Hepatocyte (in vitro differentiated cells): ENCODE results near the gene CCDC154. TPM values are rescaled to one million over a fixed set of nuclear protein-coding genes. Genes with fewer than 3 reads are reported as not detected.
"Not testable (repeated sequence)": the region's sequence is repeated elsewhere in the genome, so short reads cannot be mapped to it uniquely, and the experiment has no call there.

Experiments used
- DNase-seq: peaks from one replicate; pipeline ENCODE4 v3.0.0-alpha.2; 2016; ENCODE audit warnings: low spot score
- H2AFZ ChIP-seq: fragments of 200-600 bp; sonication (generic); 2 replicates; pipeline ENCODE4 v1.6.0; 2016; ENCODE audit warnings: antibody characterized with exemption, mild to moderate bottlenecking
- H3K27ac ChIP-seq: fragments of 200-600 bp; sonication (generic); 2 replicates; pipeline ENCODE4 v1.5.1; 2016; ENCODE audit warnings: mild to moderate bottlenecking
- H3K27me3 ChIP-seq: fragments of 200-600 bp; sonication (generic); 2 replicates; pipeline ENCODE4 v1.6.1; 2016
- H3K36me3 ChIP-seq: fragments of 200-600 bp; sonication (generic); replicated peaks from 2 replicates; pipeline ENCODE4 v1.5.1; 2016; ENCODE audit warnings: low read depth; ENCODE audit not compliant: insufficient read depth
- H3K4me1 ChIP-seq: fragments of 200-600 bp; sonication (generic); 2 replicates; pipeline ENCODE4 v1.5.1; 2016; ENCODE audit warnings: mild to moderate bottlenecking, moderate library complexity; ENCODE audit not compliant: insufficient read depth
- H3K4me2 ChIP-seq: fragments of 200-600 bp; sonication (generic); 2 replicates; pipeline ENCODE4 v1.6.0; 2016
- H3K4me3 ChIP-seq: fragments of 200-600 bp; sonication (generic); 2 replicates; pipeline ENCODE4 v1.5.1; 2016; ENCODE audit warnings: mild to moderate bottlenecking
- H3K79me2 ChIP-seq: fragments of 200-600 bp; sonication (generic); 2 replicates; pipeline ENCODE4 v1.6.0; 2017; ENCODE audit warnings: mild to moderate bottlenecking
- H3K9me2 ChIP-seq: fragments of 200-600 bp; sonication (generic); replicated peaks from 2 replicates; pipeline ENCODE4 v1.6.0; 2017; ENCODE audit warnings: mild to moderate bottlenecking; ENCODE audit not compliant: insufficient read depth
- H3K9me3 ChIP-seq: fragments of 200-600 bp; sonication (generic); 2 replicates; pipeline ENCODE4 v1.5.1; 2016; ENCODE audit warnings: low read depth, mild to moderate bottlenecking
- H4K20me1 ChIP-seq: fragments of 200-600 bp; sonication (generic); 2 replicates; pipeline ENCODE4 v1.6.0; 2016; ENCODE audit warnings: mild to moderate bottlenecking; ENCODE audit not compliant: insufficient read depth, poor library complexity, severe bottlenecking
- EZH2 ChIP-seq: fragments of 200-600 bp; sonication (generic); IDR thresholded peaks from 2 replicates; pipeline ENCODE4 v1.6.1; 2016; ENCODE audit warnings: antibody characterized with exemption, mild to moderate bottlenecking, borderline replicate concordance
- EZH2phosphoT487 ChIP-seq: fragments of 200-600 bp; sonication (generic); IDR thresholded peaks from one replicate; pipeline ENCODE4 v1.6.1; 2018; ENCODE audit warnings: antibody characterized with exemption, mild to moderate bottlenecking, low read depth, moderate library complexity; ENCODE audit not compliant: unreplicated experiment, severe bottlenecking
- WGBS: methylation state at CpG from one replicate; pipeline ENCODE4 v1.1.6; 2016; ENCODE audit warnings: low lambda C conversion rate; ENCODE audit errors: missing lambda C conversion rate; 5-methylcytosine and 5-hydroxymethylcytosine counted together
- polyA plus RNA-seq: library from polyadenylated mRNA; unstranded; fragments of >200 nt; fragmentation: Nextera tagmentation; extraction: Ambion mirVana; gene quantifications from 2 replicates; pipeline ENCODE4 v1.2.1, GENCODE V29; 2016
- total RNA-seq: library from RNA; depleted of rRNA; stranded (reverse); fragments of >200 nt; gene quantifications from 2 replicates; pipeline ENCODE4 v1.2.3, GENCODE V29; 2014
- TF ChIP-seq, protein P1 (sequence below): fragments of 200-600 bp; sonication (generic); IDR thresholded peaks from 2 replicates; pipeline ENCODE4 v1.5.1; 2016; ENCODE audit warnings: antibody characterized with exemption, mild to moderate bottlenecking; ENCODE audit not compliant: poor library complexity

Gene CCDC154
- total and polyA plus RNA-seq, 2 experiments from 2014 or later: 0.33 to 1.6 TPM

- no peaks in the 10 kb centered on the region for H3K9me3 ChIP-seq
- no peaks in the 10 kb centered on the region for H3K36me3 ChIP-seq
- H3K27ac ChIP-seq: no peak overlapping the region
- H4K20me1 ChIP-seq: no peaks in the 10 kb centered on the region
- no peaks in the 10 kb centered on the region for H3K79me2 ChIP-seq
- WGBS: 88% methylated on average over 33 of the region's 33 CpGs
- no peaks in the 10 kb centered on the region for H3K27me3 ChIP-seq
- no peak for DNase-seq
- no peak overlapping the region for H3K4me3 ChIP-seq
- no peak overlapping the region for H2AFZ ChIP-seq
- TF ChIP-seq EZH2 (no peak), EZH2phosphoT487 (no peak)
- TF ChIP-seq, protein P1, sequence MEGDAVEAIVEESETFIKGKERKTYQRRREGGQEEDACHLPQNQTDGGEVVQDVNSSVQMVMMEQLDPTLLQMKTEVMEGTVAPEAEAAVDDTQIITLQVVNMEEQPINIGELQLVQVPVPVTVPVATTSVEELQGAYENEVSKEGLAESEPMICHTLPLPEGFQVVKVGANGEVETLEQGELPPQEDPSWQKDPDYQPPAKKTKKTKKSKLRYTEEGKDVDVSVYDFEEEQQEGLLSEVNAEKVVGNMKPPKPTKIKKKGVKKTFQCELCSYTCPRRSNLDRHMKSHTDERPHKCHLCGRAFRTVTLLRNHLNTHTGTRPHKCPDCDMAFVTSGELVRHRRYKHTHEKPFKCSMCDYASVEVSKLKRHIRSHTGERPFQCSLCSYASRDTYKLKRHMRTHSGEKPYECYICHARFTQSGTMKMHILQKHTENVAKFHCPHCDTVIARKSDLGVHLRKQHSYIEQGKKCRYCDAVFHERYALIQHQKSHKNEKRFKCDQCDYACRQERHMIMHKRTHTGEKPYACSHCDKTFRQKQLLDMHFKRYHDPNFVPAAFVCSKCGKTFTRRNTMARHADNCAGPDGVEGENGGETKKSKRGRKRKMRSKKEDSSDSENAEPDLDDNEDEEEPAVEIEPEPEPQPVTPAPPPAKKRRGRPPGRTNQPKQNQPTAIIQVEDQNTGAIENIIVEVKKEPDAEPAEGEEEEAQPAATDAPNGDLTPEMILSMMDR: no peak
- no peaks in the 10 kb centered on the region for H3K4me1 ChIP-seq
- no peak overlapping the region for H3K4me2 ChIP-seq
- H3K9me2 ChIP-seq: no peaks in the 10 kb centered on the region
These were observed 42.4 kb upstream of the CCDC154 start for GRCh38 chr16:1486551-1487390.

DNA sequence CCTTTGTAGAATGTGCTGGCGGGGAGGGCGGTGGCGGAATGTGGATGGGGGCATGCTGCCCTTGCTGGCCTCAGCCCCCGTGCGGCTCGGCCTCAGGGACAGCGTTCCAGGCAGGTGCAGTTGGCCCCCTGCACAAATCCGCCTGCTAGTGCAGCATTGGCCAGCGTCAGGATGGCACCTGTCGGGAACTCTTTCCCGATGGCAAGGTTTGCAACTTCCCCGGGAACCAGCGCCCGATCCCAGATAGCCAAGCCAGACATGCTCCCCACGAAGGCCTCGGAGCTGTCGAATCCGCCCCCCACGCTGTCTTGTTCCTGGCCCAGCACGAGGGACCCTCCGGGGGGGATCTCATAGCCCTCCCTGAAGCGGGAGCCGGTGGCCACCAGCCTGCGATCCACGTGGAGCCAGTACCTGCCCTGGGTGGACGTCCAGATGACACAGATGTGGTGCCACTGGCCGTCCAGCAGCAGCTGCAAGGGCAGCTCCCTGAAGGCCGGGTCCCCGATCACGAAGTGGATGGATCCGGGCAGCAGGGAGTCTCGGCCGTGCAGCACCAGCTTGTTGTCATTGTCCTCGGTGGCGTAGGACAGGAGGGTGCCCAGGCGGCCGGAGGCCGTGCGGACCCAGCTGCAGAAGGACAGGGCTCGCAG is 41.6 kb upstream of the CCDC154 start:
- Histone ChIP-seq H3K9me3 (no peaks in the 10 kb centered on the region), H3K4me2 (no peak overlapping the region), H3K27me3 (no peaks in the 10 kb centered on the region), H3K4me1 (no peaks in the 10 kb centered on the region), H3K79me2 (no peaks in the 10 kb centered on the region), H3K9me2 (no peaks in the 10 kb centered on the region), H3K36me3 (no peaks in the 10 kb centered on the region), H2AFZ (no peak overlapping the region), H4K20me1 (no peaks in the 10 kb centered on the region), H3K4me3 (no peak overlapping the region), H3K27ac (no peak overlapping the region)
- no peak for DNase-seq
- 90% methylated on average over 39 of the region's 40 CpGs for WGBS
- TF ChIP-seq EZH2phosphoT487: no peak
- TF ChIP-seq, protein P1: no peak
- TF ChIP-seq EZH2: no peak

GRCh38 chr16:1481906-1482835 is 37.8 kb upstream of the CCDC154 start:
- H3K4me3 ChIP-seq: no peak overlapping the region
- H3K9me3 ChIP-seq: no peaks in the 10 kb centered on the region
- no peaks in the 10 kb centered on the region for H3K36me3 ChIP-seq
- no peaks in the 10 kb centered on the region for H4K20me1 ChIP-seq
- H3K27ac ChIP-seq: no peak overlapping the region
- H2AFZ ChIP-seq: no peak overlapping the region
- no peak for DNase-seq
- no peaks in the 10 kb centered on the region for H3K27me3 ChIP-seq
- H3K9me2 ChIP-seq: no peaks in the 10 kb centered on the region
- no peaks in the 10 kb centered on the region for H3K79me2 ChIP-seq
- no peak overlapping the region for H3K4me2 ChIP-seq
- 88% methylated on average over 28 of the region's 28 CpGs for WGBS
- TF ChIP-seq EZH2: no peak
- TF ChIP-seq, protein P1: no peak
- no peak for TF ChIP-seq EZH2phosphoT487
- no peaks in the 10 kb centered on the region for H3K4me1 ChIP-seq

DNA sequence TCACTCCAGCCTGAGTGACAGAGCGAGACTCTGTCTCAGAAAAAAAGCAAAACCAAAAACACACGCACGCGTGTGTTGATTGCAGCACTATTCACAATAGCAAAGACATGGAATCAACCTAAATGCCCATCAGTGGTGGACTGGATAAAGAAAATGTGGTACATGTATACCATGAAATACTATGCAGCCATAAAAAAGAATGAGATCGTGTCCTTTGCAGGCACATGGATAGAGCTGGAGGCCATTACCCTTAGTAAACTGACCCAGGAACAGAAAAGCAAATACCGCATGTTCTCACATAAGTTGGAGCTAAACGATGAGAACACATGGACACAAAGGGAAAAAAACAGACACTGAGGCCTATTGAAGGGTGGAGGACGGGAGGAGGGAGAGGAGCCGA is 34.6 kb upstream of the CCDC154 start:
- not testable (repeated sequence) for H3K27me3 ChIP-seq, H3K4me3 ChIP-seq, H3K4me2 ChIP-seq, H3K9me3 ChIP-seq, H2AFZ ChIP-seq, H3K9me2 ChIP-seq, H4K20me1 ChIP-seq, H3K36me3 ChIP-seq, H3K4me1 ChIP-seq, DNase-seq, H3K27ac ChIP-seq
- peaks cover 14% of the 10 kb centered on the region for H3K79me2 ChIP-seq
- 96% methylated on average over 9 of the region's 9 CpGs for WGBS
